ENCODE measurements around the gene GPR39.

- TF ChIP-seq RARB (CRISPR knock-in tag; IDR thresholded peaks at IDR 0.05) = no peak
- no peak for TF ChIP-seq TSHZ2 (CRISPR knock-in tag; IDR thresholded peaks at IDR 0.05)
- no peak for TF ChIP-seq OSR1 (CRISPR knock-in tag; IDR thresholded peaks at IDR 0.05)
- no peak for TF ChIP-seq BACH2 (CRISPR knock-in tag; IDR thresholded peaks at IDR 0.05; ENCODE audit: borderline replicate concordance)
- no peak for TF ChIP-seq TCF4 (CRISPR knock-in tag; IDR thresholded peaks at IDR 0.05; ENCODE audit: borderline replicate concordance)
- no peak for TF ChIP-seq PATZ1 (CRISPR knock-in tag; IDR thresholded peaks at IDR 0.05; ENCODE audit: borderline replicate concordance)
- TF ChIP-seq ZNF565 (CRISPR knock-in tag; conservative IDR thresholded peaks at IDR 0.05; ENCODE audit: low read depth) = no peak
- no peak for TF ChIP-seq SNAI2 (CRISPR knock-in tag; IDR thresholded peaks at IDR 0.05)
- TF ChIP-seq ARNTL (CRISPR knock-in tag; IDR thresholded peaks at IDR 0.05; ENCODE audit: borderline replicate concordance, low read depth) = no peak
- no peak for TF ChIP-seq TOX (CRISPR knock-in tag; IDR thresholded peaks at IDR 0.05; ENCODE audit: borderline replicate concordance)
- TF ChIP-seq ZFP3 (CRISPR knock-in tag; IDR thresholded peaks at IDR 0.05) = no peak
- TF ChIP-seq ISL1 (CRISPR knock-in tag; IDR thresholded peaks at IDR 0.05) = no peak
- no peak for TF ChIP-seq CREB5 (CRISPR knock-in tag; IDR thresholded peaks at IDR 0.05; ENCODE audit: low read depth)
- TF ChIP-seq PPARA (CRISPR knock-in tag; IDR thresholded peaks at IDR 0.05; ENCODE audit: borderline replicate concordance) = no peak
Observed at GRCh38 chr2:132586835-132587234, 170.2 kb downstream of the GPR39 start.
